HG02840 (cell line): ENCODE results near the gene ZNF500.

Experiments
- ATAC-seq: cut with Tn5 transposase; IDR thresholded peaks from one replicate; pipeline ENCODE4 v1.9.1; 2021; ENCODE audit warnings: mild to moderate bottlenecking, moderate library complexity, moderate number of reproducible peaks; ENCODE audit not compliant: unreplicated experiment, low FRiP score

The ZNF500 gene

GRCh38 chr16:4766875-4767628 is at the start of gene ZNF500:
TSS of gene ZNF500 (minus strand) at chr16:4767162. CDS start at chr16:4765978, 1,184 bp downstream.
- ATAC-seq, result peak; percentile 85

- ATAC-seq, result no peak
These were observed 47.7 kb upstream of the ZNF500 start for GRCh38 chr16:4814542-4815173.

DNA sequence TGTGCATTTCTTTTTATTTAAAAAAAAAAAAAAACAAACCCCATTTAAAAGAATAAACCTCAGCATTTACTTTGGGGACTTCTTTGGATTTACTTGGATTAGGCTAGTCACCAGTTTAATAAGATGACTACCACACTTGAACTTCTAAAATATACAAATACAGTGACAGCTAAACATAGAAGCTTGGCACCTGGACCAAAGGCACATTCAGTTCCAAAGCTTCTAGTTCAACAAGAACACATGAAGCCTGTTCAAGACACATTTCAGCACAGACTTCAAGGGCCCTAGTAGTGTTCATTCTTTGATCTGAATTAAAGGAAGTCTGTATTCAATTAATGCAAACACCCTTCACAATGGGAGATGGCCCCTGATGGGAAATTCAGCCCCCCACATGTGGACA is 47.1 kb upstream of the ZNF500 start:
- no peak for ATAC-seq

DNA sequence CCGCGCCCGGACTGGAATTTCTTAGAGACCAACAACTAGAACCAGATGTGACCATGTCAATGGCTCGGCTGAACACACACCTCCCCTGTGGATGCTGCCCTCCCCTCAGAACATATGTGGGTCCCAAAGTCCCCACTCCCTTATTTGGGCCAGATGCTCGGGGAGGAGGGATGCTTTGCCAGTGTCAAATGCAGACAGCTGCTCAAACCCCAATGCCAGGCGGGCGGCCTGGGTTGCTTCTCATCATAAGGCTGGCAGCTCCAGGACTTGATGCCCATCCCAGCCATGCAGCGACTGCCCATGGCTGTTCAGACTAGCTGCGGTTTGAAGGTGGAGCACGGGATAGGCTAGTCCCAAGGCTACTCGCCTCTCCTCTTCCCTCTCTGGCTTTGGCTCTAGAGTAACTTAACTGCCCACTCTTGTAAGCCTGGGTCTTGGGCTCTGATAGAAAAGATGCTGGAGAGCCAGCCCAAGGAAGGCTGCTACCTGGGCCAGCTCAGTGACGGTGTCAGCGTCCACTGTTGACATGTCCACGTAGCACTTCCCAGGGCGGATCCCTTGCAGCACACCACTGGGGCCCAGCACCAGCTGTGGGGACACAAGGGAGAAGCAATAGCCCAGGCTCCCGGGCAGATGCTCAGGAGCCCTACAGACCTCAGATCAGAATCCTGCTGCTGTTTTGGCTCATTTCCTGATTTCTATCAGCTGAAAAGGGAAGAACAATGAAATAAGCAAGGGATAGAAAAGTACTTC is 46.5 kb upstream of the ZNF500 start:
- no peak for ATAC-seq

DNA sequence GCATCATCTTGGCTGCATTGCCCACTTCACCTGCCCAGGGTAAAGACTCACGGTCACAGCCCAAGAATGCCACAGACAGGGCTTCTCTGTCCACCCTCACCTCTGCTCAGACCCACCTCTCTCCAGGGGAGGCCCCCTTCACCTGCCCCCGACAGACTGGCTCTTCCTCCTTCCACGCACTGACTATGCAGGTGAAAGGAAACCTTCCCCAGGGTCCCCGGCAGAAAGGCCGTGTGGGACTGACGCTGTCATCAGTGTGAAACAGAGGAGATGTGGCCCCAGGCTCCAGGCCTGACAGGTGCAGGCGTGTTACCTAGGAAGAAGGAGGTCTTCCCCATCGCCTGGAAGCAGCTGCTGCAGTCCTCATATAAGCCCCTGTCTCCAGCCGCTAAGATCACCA is 44.8 kb upstream of the ZNF500 start:
- ATAC-seq, result no peak

DNA sequence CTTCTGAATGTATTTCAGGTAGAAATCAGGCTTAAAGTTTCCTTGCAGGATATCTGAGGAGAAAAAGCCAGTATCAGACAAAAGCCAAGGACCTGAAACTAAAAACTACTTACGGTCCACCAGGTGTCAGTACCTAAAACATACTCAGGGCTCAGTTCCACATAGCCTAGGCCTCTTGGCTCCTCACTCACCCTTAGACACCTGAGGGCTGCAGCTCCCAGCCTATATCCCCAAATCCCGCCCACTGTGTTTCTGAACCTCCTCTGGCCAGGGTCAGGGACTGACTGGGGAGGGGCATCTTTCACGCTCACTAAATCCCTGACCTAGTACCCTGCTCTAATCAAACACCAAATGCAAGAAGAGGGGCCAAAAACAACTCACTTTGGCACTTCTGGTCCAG is 44.3 kb upstream of the ZNF500 start:
- ATAC-seq, result no peak

DNA sequence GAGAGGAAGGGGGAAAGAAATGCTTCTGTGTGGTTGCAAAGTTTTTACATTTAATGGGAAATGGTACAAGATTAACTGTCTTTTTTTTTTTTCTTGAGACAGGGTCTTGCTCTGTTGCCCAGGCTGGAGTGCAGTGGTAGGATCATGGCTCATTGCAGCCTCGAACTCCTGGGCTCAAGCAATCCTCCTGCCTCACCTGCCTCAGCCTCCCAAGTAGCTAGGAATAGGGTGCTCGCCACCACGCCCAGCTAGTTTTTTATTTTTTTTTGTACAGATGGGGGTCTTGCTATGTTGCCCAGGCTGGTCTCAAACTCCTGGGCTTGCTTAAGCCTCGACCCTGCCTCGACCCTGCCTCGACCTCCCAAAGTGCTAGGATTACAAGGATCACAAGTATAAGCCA is 39.3 kb upstream of the ZNF500 start:
- no peak for ATAC-seq

- ATAC-seq, result no peak
These were observed 38.3 kb upstream of the ZNF500 start for GRCh38 chr16:4805231-4805630.

- ATAC-seq, result no peak
These were observed 37.2 kb upstream of the ZNF500 start for GRCh38 chr16:4803898-4804762.

DNA sequence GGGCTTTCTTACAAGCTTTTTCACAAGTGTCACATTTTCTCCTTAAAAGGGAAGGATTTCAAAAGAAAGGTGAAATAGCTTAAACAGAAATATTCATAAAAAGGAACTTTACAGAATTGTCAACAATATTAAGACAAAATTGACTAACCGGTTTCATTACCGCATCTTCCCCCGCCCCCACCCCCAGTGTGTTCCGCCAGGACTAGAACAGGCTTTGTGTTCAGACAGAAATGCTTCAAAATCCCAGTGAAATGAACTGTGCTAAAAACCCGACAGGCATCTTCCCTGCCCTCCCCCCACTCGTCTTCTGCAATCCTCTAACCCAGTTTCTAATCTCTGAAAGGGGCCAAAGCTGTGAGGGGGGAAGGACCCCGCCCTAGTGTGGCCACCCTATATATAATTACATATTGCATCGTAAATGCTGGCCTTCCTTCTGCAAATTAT is 36.5 kb upstream of the ZNF500 start:
- ATAC-seq, result no peak

GRCh38 chr16:4802659-4803287 is 35.8 kb upstream of the ZNF500 start:
- peak; percentile 96 for ATAC-seq

- ATAC-seq, result peak; percentile 45
These were observed 35.1 kb upstream of the ZNF500 start, which contains the start of gene ROGDI for GRCh38 chr16:4801962-4802658. TSS of gene ROGDI (minus strand) at chr16:4802633. CDS start at chr16:4802571, 62 bp downstream.

- no peak for ATAC-seq
These were observed 34.3 kb upstream of the ZNF500 start for GRCh38 chr16:4801051-4801961.

- ATAC-seq, result no peak
These were observed 33.5 kb upstream of the ZNF500 start for GRCh38 chr16:4800290-4801041.

GRCh38 chr16:4799171-4799855 is 32.4 kb upstream of the ZNF500 start:
- ATAC-seq, result no peak

DNA sequence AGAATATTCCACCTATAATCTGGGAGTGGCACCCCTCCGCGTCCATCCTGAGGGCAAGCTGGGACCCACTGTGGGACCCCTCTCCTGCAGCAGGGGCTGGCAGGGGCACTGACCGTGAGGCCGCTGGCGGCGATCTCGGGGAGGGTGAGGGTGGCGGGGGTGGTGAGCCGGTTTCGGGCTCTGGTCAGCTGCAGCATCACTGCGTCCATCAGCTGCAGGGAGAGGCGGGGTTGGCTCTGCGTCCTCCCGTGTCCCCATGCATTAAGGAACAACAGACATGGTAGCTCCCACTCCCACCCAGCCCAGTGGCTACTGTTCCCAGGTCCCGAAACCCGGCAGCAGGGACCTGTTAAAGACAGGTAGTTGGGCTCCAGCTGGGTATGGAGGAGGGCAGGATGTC is 31.5 kb upstream of the ZNF500 start:
- no peak for ATAC-seq

DNA sequence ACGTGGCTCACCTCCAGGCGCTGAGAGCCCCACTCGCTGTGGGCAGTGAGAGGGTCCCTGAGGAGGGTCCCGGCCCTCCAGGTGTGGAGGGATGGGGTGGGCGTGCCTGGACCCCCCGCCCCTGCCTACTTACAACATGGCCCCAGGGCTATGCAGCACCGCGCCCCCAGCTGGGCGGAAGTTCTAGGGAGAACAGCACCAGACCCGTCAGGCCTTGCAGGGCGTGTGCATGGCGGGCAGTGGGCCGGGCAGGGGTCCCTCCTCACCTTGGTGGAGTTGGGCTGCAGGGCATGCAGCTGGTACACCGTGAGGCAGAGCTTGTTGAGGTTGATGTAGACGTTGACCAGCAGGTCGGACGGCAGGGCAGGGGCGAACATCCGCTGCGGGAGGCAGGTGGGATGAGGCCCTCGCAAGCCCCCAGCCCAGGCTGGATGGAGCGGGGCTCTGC is 30.9 kb upstream of the ZNF500 start:
- no peak for ATAC-seq
